T47D (cell line): Measurements from ENCODE around the gene FPGS.
"Not testable (repeated sequence)": the region's sequence is repeated elsewhere in the genome, so short reads cannot be mapped to it uniquely, and the experiment has no call there.

Source experiments
- DNase-seq, 2 experiments: peaks; one replicate each; pipeline versions ENCODE4 v3.0.0 to v3.0.0-alpha.2; 2011 to 2012; ENCODE audit warnings: low read depth in 1 of 2, low spot score in 1 of 2
- JUND ChIP-seq: IDR thresholded peaks from 2 replicates; pipeline ENCODE4 v1.6.1; 2012; ENCODE audit warnings: low read depth
- in situ Hi-C: cut with HindIII; loops from 2 replicates; pipeline ENCODE4 v1.10.0; 2016; ENCODE audit warnings: low sequenced_read_pairs, low pct_unique_long_range_greater_than_20kb

The FPGS gene

GRCh38 chr9:127802576-127803443 is at the start of gene FPGS:
Gene FPGS (plus strand): TSS chr9:127802882. CDS start chr9:127802925, 43 bp downstream.
- peak; percentile 87 to 91 for DNase-seq
- no peak for TF ChIP-seq JUND
- in situ Hi-C loops, result no loop called here

GRCh38 chr9:127753148-127753547 is 49.5 kb upstream of the FPGS start:
- no peak for DNase-seq
- TF ChIP-seq JUND, result no peak
- in situ Hi-C loops, result no loop called here

- no peak for TF ChIP-seq JUND
- in situ Hi-C loops, result no loop called here
- DNase-seq, result no peak
Observed at GRCh38 chr9:127753622-127754021, 49.1 kb upstream of the FPGS start.

- in situ Hi-C loops, result no loop called here
- DNase-seq, result no peak
- TF ChIP-seq JUND, result no peak
Observed at GRCh38 chr9:127754099-127755060, 48.3 kb upstream of the FPGS start.

- no peak for TF ChIP-seq JUND
- in situ Hi-C loops, result no loop called here
- DNase-seq, result no peak
Observed at GRCh38 chr9:127755061-127756060, 47.3 kb upstream of the FPGS start.

- in situ Hi-C loops, result no loop called here
- no peak for DNase-seq
- TF ChIP-seq JUND, result no peak
Observed at GRCh38 chr9:127756233-127756632, 46.4 kb upstream of the FPGS start.

- in situ Hi-C loops, DNase-seq: not testable (repeated sequence)
Observed at GRCh38 chr9:127756776-127757175, 45.9 kb upstream of the FPGS start.

- DNase-seq, result no peak
- in situ Hi-C loops, result no loop called here
Observed at GRCh38 chr9:127758843-127759242, 43.8 kb upstream of the FPGS start.

GRCh38 chr9:127761061-127761460 is 41.6 kb upstream of the FPGS start:
- in situ Hi-C loops, result no loop called here
- no peak for TF ChIP-seq JUND
- no peak for DNase-seq

More at GRCh38 chr9:127758843-127759242, 43.8 kb upstream of the FPGS start:
- TF ChIP-seq JUND, result no peak

GRCh38 chr9:127761491-127761956 is 41.2 kb upstream of the FPGS start:
- TF ChIP-seq JUND, result no peak
- no peak for DNase-seq
- in situ Hi-C loops, result no loop called here

GRCh38 chr9:127762111-127762676 is 40.5 kb upstream of the FPGS start:
- in situ Hi-C loops, result no loop called here
- TF ChIP-seq JUND, result no peak
- no peak for DNase-seq
